ENCODE results near the gene CAPN14. TPM values are rescaled to one million over a fixed set of nuclear protein-coding genes. Genes with fewer than 3 reads are reported as not detected.

Gene CAPN14
- total RNA-seq, 3 donors from 2014 or later, result 0.16 to 0.44 (median 0.33) TPM

GRCh38 chr2:31237348-31238017 is 20.2 kb upstream of the CAPN14 start:
- Histone ChIP-seq H3K27me3 (no peaks in the 10 kb centered on the region), H3K27ac (peak overlapping the region in 1 of 2 donors; percentile 8), H3K4me1 (peaks cover 0 to 5% of the 10 kb centered on the region in 2 donors), H3K36me3 (no peaks in the 10 kb centered on the region), H3K4me3 (no peak overlapping the region), H3K9me3 (no peaks in the 10 kb centered on the region)
- no peak for DNase-seq (ENCODE audit: low spot score in 2 of 2)
- TF ChIP-seq POLR2A (IDR thresholded peaks at IDR 0.05), result no peak
- TF ChIP-seq CTCF (IDR thresholded peaks at IDR 0.05), result no peak
- no peak for TF ChIP-seq POLR2AphosphoS5 (IDR thresholded peaks at IDR 0.05)
- intact Hi-C loops (cut with DNase I; ENCODE audit: low total_unique reads), result no loop called here

GRCh38 chr2:31236433-31237205 is 19.3 kb upstream of the CAPN14 start:
- Histone ChIP-seq H3K27me3 (no peaks in the 10 kb centered on the region), H3K27ac (peak overlapping the region; percentile 7 to 30), H3K9me3 (no peaks in the 10 kb centered on the region), H3K4me1 (peaks cover 0 to 5% of the 10 kb centered on the region in 2 donors), H3K36me3 (no peaks in the 10 kb centered on the region), H3K4me3 (no peak overlapping the region)
- no peak for TF ChIP-seq POLR2A (IDR thresholded peaks at IDR 0.05)
- no peak for TF ChIP-seq CTCF (IDR thresholded peaks at IDR 0.05)
- no peak for TF ChIP-seq POLR2AphosphoS5 (IDR thresholded peaks at IDR 0.05)
- intact Hi-C loops (cut with DNase I; ENCODE audit: low total_unique reads), result no loop called here
- no peak for DNase-seq (ENCODE audit: low spot score in 2 of 2)

- intact Hi-C loops (cut with DNase I; ENCODE audit: low total_unique reads), result no loop called here
- DNase-seq (ENCODE audit: low spot score in 2 of 2), result no peak
- no peaks in the 10 kb centered on the region for H3K27me3 ChIP-seq
- peak overlapping the region in 1 of 2 donors; percentile 53 for H3K27ac ChIP-seq
- TF ChIP-seq POLR2AphosphoS5 (IDR thresholded peaks at IDR 0.05) (no peak), CTCF (IDR thresholded peaks at IDR 0.05) (no peak), POLR2A (IDR thresholded peaks at IDR 0.05) (no peak)
- no peaks in the 10 kb centered on the region for H3K9me3 ChIP-seq
- peak overlapping the region in 2 of 3 donors; percentile 63 to 77 for H3K4me3 ChIP-seq
- H3K4me1 ChIP-seq, result peaks cover 0 to 5% of the 10 kb centered on the region in 2 donors
- no peaks in the 10 kb centered on the region for H3K36me3 ChIP-seq
Observed at GRCh38 chr2:31235504-31235902, 18.2 kb upstream of the CAPN14 start.

GRCh38 chr2:31234683-31235503 is 17.6 kb upstream of the CAPN14 start:
- Histone ChIP-seq H3K9me3 (no peaks in the 10 kb centered on the region), H3K36me3 (no peaks in the 10 kb centered on the region), H3K4me3 (peak overlapping the region; percentile 47 to 77 (median 63)), H3K27me3 (no peaks in the 10 kb centered on the region), H3K4me1 (peaks cover 0 to 5% of the 10 kb centered on the region in 2 donors), H3K27ac (peak overlapping the region; percentile 54 to 60)
- TF ChIP-seq CTCF (IDR thresholded peaks at IDR 0.05) (no peak), POLR2A (IDR thresholded peaks at IDR 0.05) (no peak), POLR2AphosphoS5 (IDR thresholded peaks at IDR 0.05) (no peak)
- intact Hi-C loops (cut with DNase I; ENCODE audit: low total_unique reads), result no loop called here
- DNase-seq (ENCODE audit: low spot score in 2 of 2), result no peak
